ENCODE measurements around the gene SIAE. TPM values are rescaled to one million over a fixed set of nuclear protein-coding genes. Genes with fewer than 3 reads are reported as not detected.
A peak's percentile ranks its signal among the peaks of the same experiment; 100 is the strongest.

The SIAE gene
- total and polyA plus RNA-seq, 2 of the 8 experiments (the other 6 are each of a cell fraction or from before 2014, with no cell fraction given) = 2.3 to 3.7 TPM

- Histone ChIP-seq H3K4me1 (replicated peaks in 1 of 4; ENCODE audit: control insufficient read depth in 3 of 4, insufficient read depth in 4 of 4, low read length in 3 of 4) (peaks cover 0 to 4% (median 2%) of the 10 kb centered on the region in 4 experiments; a peak in 3 of 7 replicates), H3K36me3 (ENCODE audit: control insufficient read depth in 2 of 4, insufficient read depth in 4 of 4, low read length in 3 of 4) (no peaks in the 10 kb centered on the region), H3K23ac (ENCODE audit: insufficient read length) (no peak overlapping the region), H4K8ac (ENCODE audit: extremely low read depth, insufficient read depth, low read length) (no peak overlapping the region), H3K4ac (replicated peaks; ENCODE audit: insufficient read length, low read depth, low read length) (no peak overlapping the region), H3K27me3 (replicated peaks in 1 of 4; ENCODE audit: control insufficient read depth in 3 of 4, extremely low read depth in 1 of 4, insufficient read depth in 3 of 4, low read length in 3 of 4) (no peaks in the 10 kb centered on the region), H3K79me1 (ENCODE audit: low read depth, low read length) (no peaks in the 10 kb centered on the region), H3K18ac (ENCODE audit: extremely low read depth, low read length) (no peak overlapping the region), H3K56ac (replicated peaks; ENCODE audit: insufficient read length, low read depth, low read length) (no peak overlapping the region), H4K91ac (replicated peaks; ENCODE audit: insufficient read length, low read length) (no peak overlapping the region), H3K27ac (ENCODE audit: low read depth, low read length) (no peak overlapping the region), H3K9me3 (ENCODE audit: insufficient read depth in 2 of 2, low read depth in 1 of 2, low read length in 1 of 2) (no peaks in the 10 kb centered on the region), H2BK5ac (ENCODE audit: low read depth, low read length) (no peak overlapping the region), H3K4me2 (ENCODE audit: insufficient read depth in 1 of 2, low read depth in 2 of 2, low read length in 2 of 2) (peak overlapping the region; percentile 4 to 58; a peak in 3 of 4 replicates), H3K79me2 (ENCODE audit: control insufficient read depth in 1 of 2, insufficient read depth in 2 of 2, low read length in 2 of 2) (no peaks in the 10 kb centered on the region), H2BK12ac (ENCODE audit: low read depth, low read length) (no peak overlapping the region), H3K14ac (ENCODE audit: insufficient read length) (no peak overlapping the region), H2AFZ (ENCODE audit: low read length) (peak overlapping the region; percentile 85), H3K23me2 (ENCODE audit: low read depth, low read length) (no peaks in the 10 kb centered on the region; the same call in 1 of the 2 replicates), H3K4me3 (ENCODE audit: extremely low read depth in 1 of 4, insufficient read depth in 2 of 4, low read depth in 3 of 4, low read length in 4 of 4) (peak overlapping the region in 1 of 4 experiments; percentile 37; a peak in 2 of 8 replicates), H2AK5ac (ENCODE audit: low read depth, low read length) (no peak overlapping the region), H2BK120ac (replicated peaks; ENCODE audit: low read depth, low read length) (no peak overlapping the region), H3K9ac (replicated peaks in 1 of 4; ENCODE audit: extremely low read depth in 1 of 4, low read depth in 3 of 4, low read length in 3 of 4) (no peak overlapping the region), H4K5ac (ENCODE audit: insufficient read length, low read depth, low read length) (no peak overlapping the region), H4K20me1 (replicated peaks in 1 of 2; ENCODE audit: control insufficient read depth in 1 of 2, insufficient read depth in 2 of 2, low read length in 2 of 2) (no peaks in the 10 kb centered on the region), H2BK20ac (ENCODE audit: low read length) (no peak overlapping the region), H2BK15ac (ENCODE audit: low read length) (no peak overlapping the region)
- FAIRE-seq = no peak
- ChIA-PET POLR2A (ENCODE audit: partially characterized antibody) (interaction anchor here (1.3 kb wide), 2 partner anchors 119 to 129 kb away, joined by 3 to 4 read pairs; no protein-coding TSS in a partner anchor), CTCF (ENCODE audit: partially characterized antibody) (interaction anchor here (0.6 to 8.6 kb wide), 40 partner anchors 10 to 1741 kb away, joined by 3 to 69 read pairs (median 6); partner anchors contain the start of genes ESAM, PANX3, SIAE and SPA17)
- 30% methylated on average over 16 of the region's 16 CpGs; no CpG with 5 or more reads in 1 of the 2 experiments for WGBS, 2 experiments (ENCODE audit: extremely low coverage in 1 of 2, insufficient coverage in 1 of 2, insufficient read length in 1 of 2, insufficient replicate concordance in 2 of 2, low coverage in 1 of 2, low lambda C conversion rate in 2 of 2, missing lambda C conversion rate in 1 of 2)
- TF ChIP-seq EP300 (IDR thresholded peaks at IDR 0.05; ENCODE audit: borderline replicate concordance in 1 of 2, low read depth in 2 of 2, low read length in 2 of 2) (no peak), YY1 (IDR thresholded peaks at IDR 0.05; ENCODE audit: low read depth, low read length) (peak; percentile 87), MAX (IDR thresholded peaks at IDR 0.05) (no peak), CREB1 (IDR thresholded peaks at IDR 0.05) (0 out of 2 replicates have a peak, but pooled peaks have one; percentile 18), JUN (IDR thresholded peaks at IDR 0.05; ENCODE audit: low read depth, low read length) (no peak), TEAD4 (IDR thresholded peaks at IDR 0.05; ENCODE audit: low read depth, low read length) (peak; percentile 74), RAD21 (IDR thresholded peaks at IDR 0.05 in 1 of 2, conservative IDR thresholded peaks at IDR 0.05 in 1 of 2; ENCODE audit: low read depth in 2 of 2, low read length in 2 of 2) (peak; percentile 85)
- TF ChIP-seq, protein P1, sequence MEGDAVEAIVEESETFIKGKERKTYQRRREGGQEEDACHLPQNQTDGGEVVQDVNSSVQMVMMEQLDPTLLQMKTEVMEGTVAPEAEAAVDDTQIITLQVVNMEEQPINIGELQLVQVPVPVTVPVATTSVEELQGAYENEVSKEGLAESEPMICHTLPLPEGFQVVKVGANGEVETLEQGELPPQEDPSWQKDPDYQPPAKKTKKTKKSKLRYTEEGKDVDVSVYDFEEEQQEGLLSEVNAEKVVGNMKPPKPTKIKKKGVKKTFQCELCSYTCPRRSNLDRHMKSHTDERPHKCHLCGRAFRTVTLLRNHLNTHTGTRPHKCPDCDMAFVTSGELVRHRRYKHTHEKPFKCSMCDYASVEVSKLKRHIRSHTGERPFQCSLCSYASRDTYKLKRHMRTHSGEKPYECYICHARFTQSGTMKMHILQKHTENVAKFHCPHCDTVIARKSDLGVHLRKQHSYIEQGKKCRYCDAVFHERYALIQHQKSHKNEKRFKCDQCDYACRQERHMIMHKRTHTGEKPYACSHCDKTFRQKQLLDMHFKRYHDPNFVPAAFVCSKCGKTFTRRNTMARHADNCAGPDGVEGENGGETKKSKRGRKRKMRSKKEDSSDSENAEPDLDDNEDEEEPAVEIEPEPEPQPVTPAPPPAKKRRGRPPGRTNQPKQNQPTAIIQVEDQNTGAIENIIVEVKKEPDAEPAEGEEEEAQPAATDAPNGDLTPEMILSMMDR (IDR thresholded peaks at IDR 0.05; ENCODE audit: control extremely low read depth in 1 of 3, insufficient read depth in 1 of 3, low read depth in 1 of 3, low read length in 3 of 3) = peak; percentile 38 to 87 (median 75)
- DNase-seq (ENCODE audit: low read depth in 1 of 2, low spot score in 2 of 2) = peak in 1 of 2 experiments; percentile 68
These were observed 28.9 kb downstream of the SIAE start for GRCh38 chr11:124644426-124645280.
